Activated naive CD8-positive, alpha-beta T cell treated with anti-CD3 and anti-CD28 coated beads for 36 hours (primary cell): ENCODE results near the gene PTPRG. TPM values are rescaled to one million over a fixed set of nuclear protein-coding genes. Genes with fewer than 3 reads are reported as not detected.
"Not testable (repeated sequence)": the region's sequence is repeated elsewhere in the genome, so short reads cannot be mapped to it uniquely, and the experiment has no call there.

Experiments
- DNase-seq: peaks from one replicate; pipeline ENCODE4 v3.0.0; 2021
- H3K27ac Mint-ChIP-seq: one replicate; pipeline ENCODE4 v1.8.0; 2022; ENCODE audit warnings: mild to moderate bottlenecking, moderate library complexity, mixed read lengths
- H3K27me3 Mint-ChIP-seq: one replicate; pipeline ENCODE4 v1.8.0; 2022; ENCODE audit warnings: mild to moderate bottlenecking, mixed read lengths
- H3K36me3 Mint-ChIP-seq: one replicate; pipeline ENCODE4 v1.8.0; 2021; ENCODE audit warnings: mild to moderate bottlenecking, mixed read lengths
- H3K4me1 Mint-ChIP-seq: one replicate; pipeline ENCODE4 v1.8.0; 2021; ENCODE audit warnings: mixed read lengths
- H3K4me3 Mint-ChIP-seq: one replicate; pipeline ENCODE4 v1.8.0; 2022; ENCODE audit warnings: mild to moderate bottlenecking, moderate library complexity, mixed read lengths
- H3K9me3 Mint-ChIP-seq: one replicate; pipeline ENCODE4 v1.8.0; 2022; ENCODE audit warnings: mixed read lengths
- total RNA-seq, 2 experiments: library from RNA; stranded (reverse); gene quantifications; one replicate each; pipeline ENCODE4 v1.2.3, GENCODE V29; 2021

Gene PTPRG
- total RNA-seq, 2 experiments from 2014 or later, result 0.06 to 0.16 TPM

- Mint-ChIP-seq H3K9me3 (no peaks in the 10 kb centered on the region), H3K36me3 (no peaks in the 10 kb centered on the region), H3K27me3 (peaks cover 7% of the 10 kb centered on the region), H3K4me1 (no peaks in the 10 kb centered on the region), H3K4me3 (no peak overlapping the region), H3K27ac (no peak overlapping the region)
- no peak for DNase-seq
Measured at GRCh38 chr3:61809879-61810278, 248.5 kb downstream of the PTPRG start.

- Mint-ChIP-seq H3K27me3 (peaks cover 7% of the 10 kb centered on the region), H3K4me1 (no peaks in the 10 kb centered on the region), H3K36me3 (no peaks in the 10 kb centered on the region)
Measured at GRCh38 chr3:61810953-61811497, 249.7 kb downstream of the PTPRG start.

GRCh38 chr3:61811652-61812051 is 250.3 kb downstream of the PTPRG start:
- peaks cover 7% of the 10 kb centered on the region for H3K27me3 Mint-ChIP-seq
- no peaks in the 10 kb centered on the region for H3K9me3 Mint-ChIP-seq
- no peaks in the 10 kb centered on the region for H3K4me1 Mint-ChIP-seq
- no peak for DNase-seq
- no peak overlapping the region for H3K4me3 Mint-ChIP-seq
- no peak overlapping the region for H3K27ac Mint-ChIP-seq
- H3K36me3 Mint-ChIP-seq, result no peaks in the 10 kb centered on the region

More at GRCh38 chr3:61810953-61811497, 249.7 kb downstream of the PTPRG start:
- Mint-ChIP-seq H3K9me3 (no peaks in the 10 kb centered on the region), H3K4me3 (no peak overlapping the region), H3K27ac (no peak overlapping the region)
- no peak for DNase-seq

GRCh38 chr3:61812085-61812484 is 250.7 kb downstream of the PTPRG start:
- Mint-ChIP-seq H3K4me1 (no peaks in the 10 kb centered on the region), H3K27me3 (peaks cover 7% of the 10 kb centered on the region), H3K36me3 (no peaks in the 10 kb centered on the region), H3K9me3 (no peaks in the 10 kb centered on the region), H3K4me3 (no peak overlapping the region), H3K27ac (no peak overlapping the region)
- DNase-seq, result no peak

- H3K4me1 Mint-ChIP-seq, result no peaks in the 10 kb centered on the region
- DNase-seq, result no peak
- H3K4me3 Mint-ChIP-seq, result no peak overlapping the region
- no peak overlapping the region for H3K27ac Mint-ChIP-seq
- H3K36me3 Mint-ChIP-seq, result no peaks in the 10 kb centered on the region
- H3K27me3 Mint-ChIP-seq, result peaks cover 7% of the 10 kb centered on the region
- no peaks in the 10 kb centered on the region for H3K9me3 Mint-ChIP-seq
Measured at GRCh38 chr3:61812517-61812916, 251.1 kb downstream of the PTPRG start.

GRCh38 chr3:61813636-61814035 is 252.3 kb downstream of the PTPRG start:
- Mint-ChIP-seq H3K27me3 (peaks cover 7% of the 10 kb centered on the region), H3K36me3 (no peaks in the 10 kb centered on the region), H3K9me3 (no peaks in the 10 kb centered on the region), H3K27ac (no peak overlapping the region), H3K4me1 (no peaks in the 10 kb centered on the region), H3K4me3 (no peak overlapping the region)
- no peak for DNase-seq

- Mint-ChIP-seq H3K27ac (no peak overlapping the region), H3K4me1 (no peaks in the 10 kb centered on the region), H3K4me3 (no peak overlapping the region), H3K27me3 (peaks cover 3% of the 10 kb centered on the region), H3K9me3 (no peaks in the 10 kb centered on the region), H3K36me3 (no peaks in the 10 kb centered on the region)
- DNase-seq, result no peak
Measured at GRCh38 chr3:61814674-61815073, 253.3 kb downstream of the PTPRG start.

GRCh38 chr3:61816304-61816703 is 254.9 kb downstream of the PTPRG start:
- H3K4me1 Mint-ChIP-seq, H3K27me3 Mint-ChIP-seq, H3K4me3 Mint-ChIP-seq, H3K9me3 Mint-ChIP-seq, H3K27ac Mint-ChIP-seq, DNase-seq, H3K36me3 Mint-ChIP-seq: not testable (repeated sequence)

GRCh38 chr3:61819861-61820260 is 258.5 kb downstream of the PTPRG start:
- no peak for DNase-seq
- H3K9me3 Mint-ChIP-seq, result no peaks in the 10 kb centered on the region
- H3K27me3 Mint-ChIP-seq, result peaks cover 3% of the 10 kb centered on the region
- H3K36me3 Mint-ChIP-seq, result no peaks in the 10 kb centered on the region
- no peak overlapping the region for H3K27ac Mint-ChIP-seq
- H3K4me3 Mint-ChIP-seq, result no peak overlapping the region
- no peaks in the 10 kb centered on the region for H3K4me1 Mint-ChIP-seq

GRCh38 chr3:61820306-61820992 is 259.1 kb downstream of the PTPRG start:
- no peak for DNase-seq
- Mint-ChIP-seq H3K36me3 (no peaks in the 10 kb centered on the region), H3K4me1 (no peaks in the 10 kb centered on the region), H3K27me3 (peaks cover 3% of the 10 kb centered on the region), H3K27ac (no peak overlapping the region), H3K9me3 (no peaks in the 10 kb centered on the region), H3K4me3 (no peak overlapping the region)

GRCh38 chr3:61821823-61822251 is 260.5 kb downstream of the PTPRG start:
- no peak overlapping the region for H3K4me3 Mint-ChIP-seq
- H3K27ac Mint-ChIP-seq, result no peak overlapping the region
- DNase-seq, result no peak
- no peaks in the 10 kb centered on the region for H3K4me1 Mint-ChIP-seq
- no peaks in the 10 kb centered on the region for H3K9me3 Mint-ChIP-seq
- peaks cover 3% of the 10 kb centered on the region for H3K27me3 Mint-ChIP-seq
- no peaks in the 10 kb centered on the region for H3K36me3 Mint-ChIP-seq

GRCh38 chr3:61822588-61822987 is 261.2 kb downstream of the PTPRG start:
- H3K9me3 Mint-ChIP-seq, result no peaks in the 10 kb centered on the region
- no peak overlapping the region for H3K4me3 Mint-ChIP-seq
- peaks cover 3% of the 10 kb centered on the region for H3K27me3 Mint-ChIP-seq
- H3K27ac Mint-ChIP-seq, result no peak overlapping the region
- no peaks in the 10 kb centered on the region for H3K4me1 Mint-ChIP-seq
- no peaks in the 10 kb centered on the region for H3K36me3 Mint-ChIP-seq
- DNase-seq, result no peak

- DNase-seq, result no peak
- Mint-ChIP-seq H3K4me3 (no peak overlapping the region), H3K27me3 (peaks cover 3% of the 10 kb centered on the region), H3K4me1 (no peaks in the 10 kb centered on the region), H3K36me3 (no peaks in the 10 kb centered on the region), H3K9me3 (no peaks in the 10 kb centered on the region), H3K27ac (no peak overlapping the region)
Measured at GRCh38 chr3:61824553-61825135, 263.3 kb downstream of the PTPRG start.

GRCh38 chr3:61826161-61826560 is 264.8 kb downstream of the PTPRG start:
- Mint-ChIP-seq H3K4me3 (no peak overlapping the region), H3K9me3 (no peaks in the 10 kb centered on the region), H3K36me3 (no peaks in the 10 kb centered on the region), H3K27ac (no peak overlapping the region), H3K27me3 (peaks cover 3% of the 10 kb centered on the region), H3K4me1 (no peaks in the 10 kb centered on the region)
- no peak for DNase-seq

- H3K9me3 Mint-ChIP-seq, result no peaks in the 10 kb centered on the region
Measured at GRCh38 chr3:61828184-61828874, 267.0 kb downstream of the PTPRG start.

More at GRCh38 chr3:61828184-61828874, 267.0 kb downstream of the PTPRG start:
- DNase-seq, result no peak
- Mint-ChIP-seq H3K36me3 (no peaks in the 10 kb centered on the region), H3K4me1 (no peaks in the 10 kb centered on the region), H3K27me3 (peaks cover 3% of the 10 kb centered on the region), H3K27ac (no peak overlapping the region), H3K4me3 (no peak overlapping the region)
